Brain microvascular endothelial cell (primary cell): Measurements from ENCODE around the gene GAB3.
A peak's percentile ranks its signal among the peaks of the same experiment; 100 is the strongest.

Experiments used
- DNase-seq: peaks from one replicate; pipeline ENCODE4 v3.0.0-alpha.2; 2020
- H3K27ac ChIP-seq: fragments of 250-450 bp; sonication (Bioruptor Pico); 2 replicates; pipeline ENCODE4 v1.5.1; 2020; ENCODE audit warnings: mild to moderate bottlenecking, moderate library complexity
- H3K27me3 ChIP-seq: fragments of 250-450 bp; sonication (Bioruptor Pico); replicated peaks from 2 replicates; pipeline ENCODE4 v1.5.1; 2020; ENCODE audit warnings: mild to moderate bottlenecking
- H3K36me3 ChIP-seq: fragments of 250-450 bp; sonication (Bioruptor Pico); replicated peaks from 2 replicates; pipeline ENCODE4 v1.5.1; 2020; ENCODE audit warnings: mild to moderate bottlenecking
- H3K4me3 ChIP-seq: 2 replicates; pipeline ENCODE4 v1.5.1; 2011; ENCODE audit warnings: low read depth, mild to moderate bottlenecking, control low read depth, low read length, moderate library complexity
- CTCF ChIP-seq: IDR thresholded peaks from 2 replicates; pipeline ENCODE4 v1.5.1; 2011; ENCODE audit warnings: low read depth, mild to moderate bottlenecking, moderate library complexity, low read length, control low read depth, inconsistent platforms; ENCODE audit errors: missing control alignments
- in situ Hi-C: cut with HindIII; loops from 2 replicates; pipeline ENCODE4 v1.10.0; 2017; ENCODE audit warnings: low sequenced_read_pairs, low pct_ligation_motif_present

Gene GAB3

GRCh38 chrX:154734061-154734781 lies 16.7 kb downstream of the GAB3 start:
- DNase-seq: peak; percentile 80

GRCh38 chrX:154733066-154733425 lies 17.8 kb downstream of the GAB3 start:
- peak; percentile 52 for DNase-seq
- in situ Hi-C loops: no loop called here
- TF ChIP-seq CTCF: no peak
- Histone ChIP-seq H3K27me3 (no peaks in the 10 kb centered on the region), H3K36me3 (no peaks in the 10 kb centered on the region), H3K27ac (peak overlapping the region; percentile 87), H3K4me3 (no peak overlapping the region)

More at GRCh38 chrX:154734061-154734781, 16.7 kb downstream of the GAB3 start:
- Histone ChIP-seq H3K4me3 (no peak overlapping the region), H3K27ac (peak overlapping the region; percentile 87), H3K36me3 (no peaks in the 10 kb centered on the region), H3K27me3 (no peaks in the 10 kb centered on the region)
- no peak for TF ChIP-seq CTCF
- in situ Hi-C loops: no loop called here

DNA sequence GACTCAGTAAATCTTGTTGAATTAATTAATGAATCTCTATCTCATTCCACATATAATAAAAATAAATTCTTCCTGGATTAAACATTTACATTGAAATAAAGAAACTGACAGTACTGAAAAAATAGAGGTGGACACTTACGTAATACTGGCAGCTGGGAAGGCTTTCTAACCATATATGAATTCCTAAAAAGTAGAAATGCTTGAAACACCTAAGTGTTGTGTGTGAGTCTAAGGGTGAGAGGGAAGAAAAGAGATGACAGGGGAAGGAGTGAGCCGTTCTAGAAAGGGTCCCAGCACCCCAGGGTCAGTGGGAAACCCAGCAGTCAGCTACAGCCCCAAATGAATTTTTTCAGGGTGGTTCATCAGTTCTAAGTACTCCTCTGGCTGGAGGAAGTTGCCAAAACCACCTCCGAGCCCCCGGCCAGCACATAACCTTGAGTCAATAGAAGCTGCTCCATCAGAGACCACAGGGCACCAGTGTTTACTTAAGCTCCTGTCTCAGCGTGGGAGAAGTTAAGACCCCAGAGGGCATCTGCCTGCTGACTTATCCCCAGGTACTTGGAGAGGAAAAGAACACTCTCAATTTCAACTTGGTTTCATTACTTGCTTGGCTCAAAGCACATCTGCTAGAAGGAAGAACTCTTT lies 18.3 kb downstream of the GAB3 start:
- Histone ChIP-seq H3K36me3 (no peaks in the 10 kb centered on the region), H3K4me3 (no peak overlapping the region), H3K27me3 (no peaks in the 10 kb centered on the region), H3K27ac (peak overlapping the region; percentile 87)
- peak; percentile 58 for DNase-seq
- in situ Hi-C loops: no loop called here
- no peak for TF ChIP-seq CTCF

DNA sequence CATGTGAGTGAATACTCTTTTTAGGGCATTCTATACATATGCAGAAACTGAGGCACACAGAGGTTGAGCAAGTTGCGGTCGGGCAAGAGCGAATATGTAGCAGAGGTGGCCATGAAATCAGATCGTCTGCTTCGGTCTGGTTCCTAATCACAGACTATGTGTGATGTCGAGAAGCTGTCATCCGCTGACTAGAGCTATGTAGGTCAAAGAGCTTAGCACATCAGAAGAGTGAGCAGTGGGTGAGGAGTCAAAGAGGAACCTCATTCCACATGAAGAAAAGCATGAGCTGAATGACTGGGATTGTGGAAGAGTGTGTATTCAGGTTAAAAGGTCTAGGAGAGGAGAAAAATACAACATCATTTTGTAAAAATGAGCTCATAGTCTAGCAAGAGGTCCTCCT lies 19.0 kb downstream of the GAB3 start:
- H3K27me3 ChIP-seq: no peaks in the 10 kb centered on the region
- peak; percentile 52 for DNase-seq
- in situ Hi-C loops: no loop called here
- H3K27ac ChIP-seq: peak overlapping the region; percentile 87
- H3K36me3 ChIP-seq: no peaks in the 10 kb centered on the region
- no peak overlapping the region for H3K4me3 ChIP-seq
- TF ChIP-seq CTCF: no peak

- in situ Hi-C loops: no loop called here
- H3K27me3 ChIP-seq: no peaks in the 10 kb centered on the region
- H3K4me3 ChIP-seq: no peak overlapping the region
- peak overlapping the region; percentile 66 for H3K27ac ChIP-seq
- DNase-seq: no peak
- no peak for TF ChIP-seq CTCF
- no peaks in the 10 kb centered on the region for H3K36me3 ChIP-seq
These were observed 19.7 kb downstream of the GAB3 start for GRCh38 chrX:154731184-154731583.
